Fibroblast of skin of left quadriceps (primary cell): Measurements from ENCODE around the gene UBN2.
"Not testable (repeated sequence)": the region's sequence is repeated elsewhere in the genome, so short reads cannot be mapped to it uniquely, and the experiment has no call there.

Experiments used
- DNase-seq, 2 experiments: peaks; one replicate each; pipeline ENCODE4 v3.0.0-alpha.2; 2013; ENCODE audit warnings: low read depth in 2 of 2

Gene UBN2

GRCh38 chr7:139230774-139231512 is at the start of gene UBN2:
Gene UBN2 (plus strand): TSS chr7:139231237. CDS start chr7:139231485, 248 bp downstream.
- peak; percentile 94 to 95 for DNase-seq

- DNase-seq = no peak
These were observed 49.6 kb upstream of the UBN2 start for GRCh38 chr7:139181404-139181803.

DNA sequence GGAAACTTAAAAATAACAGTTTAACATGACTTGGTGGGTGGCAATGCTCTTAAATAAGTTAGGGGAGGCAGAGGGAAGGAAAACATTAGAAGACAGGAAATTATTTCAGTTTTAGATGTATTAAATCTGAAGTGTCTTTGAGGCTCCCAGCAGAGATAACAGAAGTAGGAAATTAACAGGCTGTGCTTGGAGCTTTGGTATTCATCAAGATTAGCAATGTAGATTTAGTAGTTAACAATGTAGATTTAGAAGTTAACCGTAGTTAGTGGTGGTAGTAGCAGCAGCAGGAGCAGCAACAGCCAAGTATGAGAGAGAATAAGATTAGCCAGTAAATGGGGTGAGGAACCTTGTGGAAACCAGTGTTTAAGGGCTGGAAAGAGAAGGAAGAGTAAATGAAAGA is 48.7 kb upstream of the UBN2 start:
- no peak for DNase-seq

DNA sequence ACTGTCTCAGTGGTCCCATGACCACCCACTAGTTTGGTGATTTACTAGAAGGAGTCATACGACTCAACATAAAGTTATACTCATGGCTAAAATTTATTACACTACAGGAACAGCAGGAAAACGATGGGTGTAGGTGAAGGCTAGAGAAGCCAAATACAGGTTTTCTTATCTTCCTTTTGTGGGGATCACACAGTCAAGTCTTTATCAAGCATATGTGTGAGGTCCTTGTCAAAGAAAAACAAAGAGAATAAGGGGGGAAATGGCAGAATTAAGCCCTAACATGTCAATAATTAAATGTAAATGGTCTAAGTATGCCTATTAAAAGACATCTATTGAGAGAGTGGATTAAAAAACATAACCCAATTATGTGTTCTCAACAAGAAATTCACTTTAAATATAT is 47.8 kb upstream of the UBN2 start:
- DNase-seq = no peak

DNA sequence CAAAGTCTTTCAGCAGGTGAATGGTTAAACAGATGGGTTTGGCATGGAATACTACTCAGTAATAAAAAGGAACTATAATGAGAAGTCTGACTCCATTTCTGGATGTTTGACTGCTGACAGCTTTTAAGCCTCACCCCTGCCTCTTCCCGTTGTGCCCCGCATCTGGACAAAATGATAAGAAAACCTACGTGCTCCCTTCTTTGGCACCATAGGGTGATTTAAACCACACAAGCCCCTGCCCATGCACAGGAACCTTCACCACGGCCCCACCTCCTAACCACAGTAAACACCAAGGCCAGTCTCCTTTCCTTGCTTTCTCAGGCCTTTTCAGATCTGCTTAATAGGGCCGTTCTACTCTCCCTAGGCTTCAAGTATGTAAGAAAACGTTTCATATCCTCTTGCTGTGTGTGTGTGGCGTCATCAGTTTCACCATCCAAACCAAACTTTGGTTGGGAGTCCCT is 47.1 kb upstream of the UBN2 start:
- DNase-seq = no peak

GRCh38 chr7:139186146-139186545 is 44.9 kb upstream of the UBN2 start:
- no peak for DNase-seq

- DNase-seq = no peak
These were observed 41.7 kb upstream of the UBN2 start for GRCh38 chr7:139189357-139189756.

GRCh38 chr7:139192014-139192706 is 38.9 kb upstream of the UBN2 start:
- DNase-seq = no peak

GRCh38 chr7:139200382-139200781 is 30.7 kb upstream of the UBN2 start:
- DNase-seq = no peak

- no peak for DNase-seq
These were observed 27.0 kb upstream of the UBN2 start for GRCh38 chr7:139203992-139204391.

- DNase-seq = no peak
These were observed 25.2 kb upstream of the UBN2 start for GRCh38 chr7:139205843-139206242.

- DNase-seq = no peak
These were observed 18.9 kb upstream of the UBN2 start for GRCh38 chr7:139212133-139212532.

DNA sequence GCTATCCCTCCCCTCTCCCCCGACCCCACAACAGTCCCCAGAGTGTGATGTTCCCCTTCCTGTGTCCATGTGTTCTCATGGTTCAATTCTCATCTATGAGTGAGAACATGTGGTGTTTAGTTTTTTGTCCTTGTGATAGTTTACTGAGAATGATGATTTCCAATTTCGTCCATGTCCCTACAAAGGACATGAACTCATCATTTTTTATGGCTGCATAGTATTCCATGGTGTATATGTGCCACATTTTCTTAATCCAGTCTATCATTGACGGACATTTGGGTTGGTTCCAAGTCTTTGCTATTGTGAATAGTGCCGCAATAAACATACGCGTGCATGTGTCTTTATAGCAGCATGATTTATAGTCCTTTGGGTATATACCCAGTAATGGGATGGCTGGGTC is 17.5 kb upstream of the UBN2 start:
- not testable (repeated sequence) for DNase-seq

DNA sequence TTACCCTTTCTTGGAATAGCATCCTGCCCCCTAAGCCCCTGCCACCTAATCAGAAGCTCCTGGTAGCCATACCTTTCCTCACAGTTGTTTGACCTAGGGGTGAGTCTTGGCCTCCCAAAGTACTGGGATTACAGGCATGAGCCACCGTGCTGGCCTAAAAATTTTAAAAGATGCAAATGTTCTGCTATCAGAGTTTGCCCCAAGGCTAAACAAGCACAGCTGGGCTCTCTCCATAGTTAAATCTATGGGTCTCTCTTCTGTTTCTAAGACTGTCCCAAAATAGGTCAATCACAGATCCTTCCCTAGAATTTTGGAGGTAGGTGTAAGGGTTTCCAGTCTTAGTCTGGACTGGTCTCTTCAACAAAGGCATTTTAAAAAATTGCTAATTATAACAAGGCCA is 12.9 kb upstream of the UBN2 start:
- no peak for DNase-seq

- DNase-seq = no peak
These were observed 6.8 kb upstream of the UBN2 start for GRCh38 chr7:139224219-139224618.

GRCh38 chr7:139224836-139225235 is 6.2 kb upstream of the UBN2 start:
- not testable (repeated sequence) for DNase-seq

DNA sequence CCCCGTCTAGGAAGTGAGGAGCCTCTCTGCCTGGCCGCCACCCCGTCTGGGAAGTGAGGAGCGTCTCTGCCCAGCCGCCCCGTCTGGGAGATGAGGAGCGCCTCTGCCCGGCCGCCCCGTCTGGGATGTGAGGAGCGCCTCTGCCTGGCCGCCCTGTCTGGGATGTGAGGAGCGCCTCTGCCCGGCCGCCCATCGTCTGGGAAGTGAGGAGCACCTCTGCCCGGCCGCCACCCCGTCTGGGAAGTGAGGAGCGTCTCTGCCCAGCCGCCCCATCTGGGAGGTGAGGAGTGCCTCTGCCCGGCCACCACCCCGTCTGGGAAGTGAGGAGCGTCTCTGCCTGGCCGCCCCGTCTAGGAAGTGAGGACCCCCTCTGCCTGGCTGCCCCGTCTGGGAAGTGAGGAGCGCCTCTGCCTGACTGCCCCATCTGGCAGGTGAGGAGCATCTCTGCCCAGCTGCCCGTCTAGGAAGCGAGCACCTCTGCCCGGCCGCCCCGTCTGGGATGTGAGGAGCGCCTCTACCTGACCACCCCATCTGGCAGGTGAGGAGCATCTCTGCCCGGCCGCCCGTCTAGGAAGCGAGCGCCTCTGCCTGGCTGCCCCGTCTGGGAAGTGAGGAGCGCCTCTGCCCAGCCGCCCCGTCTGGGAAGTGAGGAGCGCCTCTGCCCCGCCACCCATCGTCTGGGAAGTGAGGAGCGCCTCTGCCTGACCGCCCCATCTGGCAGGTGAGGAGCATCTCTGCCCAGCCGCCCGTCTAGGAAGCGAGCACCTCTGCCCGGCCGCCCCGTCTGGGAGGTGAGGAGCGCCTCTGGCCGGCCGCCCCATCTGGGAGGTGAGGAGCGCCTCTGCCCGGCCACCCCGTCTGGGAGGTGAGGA is 5.5 kb upstream of the UBN2 start:
- not testable (repeated sequence) for DNase-seq

- DNase-seq = not testable (repeated sequence)
These were observed 4.9 kb upstream of the UBN2 start for GRCh38 chr7:139226158-139226515.

- not testable (repeated sequence) for DNase-seq
These were observed 4.0 kb upstream of the UBN2 start for GRCh38 chr7:139226988-139227488.

DNA sequence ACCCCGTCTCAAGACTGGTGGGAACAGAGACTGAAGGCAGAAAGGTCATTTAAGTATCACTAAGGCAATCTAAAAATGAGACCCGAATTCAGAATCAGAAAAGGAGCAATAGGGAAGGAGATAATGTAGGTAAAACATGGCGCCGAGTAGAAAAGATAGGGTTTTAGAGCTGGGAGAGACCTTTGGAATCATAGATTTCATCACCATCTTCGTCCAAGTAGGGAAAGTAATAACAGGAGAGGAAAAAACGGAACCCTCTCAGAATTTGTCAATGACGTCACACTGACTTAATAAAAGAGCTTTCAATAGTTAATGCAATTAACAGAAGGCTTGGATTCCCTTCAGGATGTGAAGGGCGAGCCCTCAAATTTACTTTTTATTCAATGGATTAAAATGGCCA is 1.0 kb upstream of the UBN2 start:
- no peak for DNase-seq

- no peak for DNase-seq
These were observed 608 bp upstream of the UBN2 start for GRCh38 chr7:139230484-139230773.
